Measurements from ENCODE around the gene CHAF1A.

The CHAF1A gene

DNA sequence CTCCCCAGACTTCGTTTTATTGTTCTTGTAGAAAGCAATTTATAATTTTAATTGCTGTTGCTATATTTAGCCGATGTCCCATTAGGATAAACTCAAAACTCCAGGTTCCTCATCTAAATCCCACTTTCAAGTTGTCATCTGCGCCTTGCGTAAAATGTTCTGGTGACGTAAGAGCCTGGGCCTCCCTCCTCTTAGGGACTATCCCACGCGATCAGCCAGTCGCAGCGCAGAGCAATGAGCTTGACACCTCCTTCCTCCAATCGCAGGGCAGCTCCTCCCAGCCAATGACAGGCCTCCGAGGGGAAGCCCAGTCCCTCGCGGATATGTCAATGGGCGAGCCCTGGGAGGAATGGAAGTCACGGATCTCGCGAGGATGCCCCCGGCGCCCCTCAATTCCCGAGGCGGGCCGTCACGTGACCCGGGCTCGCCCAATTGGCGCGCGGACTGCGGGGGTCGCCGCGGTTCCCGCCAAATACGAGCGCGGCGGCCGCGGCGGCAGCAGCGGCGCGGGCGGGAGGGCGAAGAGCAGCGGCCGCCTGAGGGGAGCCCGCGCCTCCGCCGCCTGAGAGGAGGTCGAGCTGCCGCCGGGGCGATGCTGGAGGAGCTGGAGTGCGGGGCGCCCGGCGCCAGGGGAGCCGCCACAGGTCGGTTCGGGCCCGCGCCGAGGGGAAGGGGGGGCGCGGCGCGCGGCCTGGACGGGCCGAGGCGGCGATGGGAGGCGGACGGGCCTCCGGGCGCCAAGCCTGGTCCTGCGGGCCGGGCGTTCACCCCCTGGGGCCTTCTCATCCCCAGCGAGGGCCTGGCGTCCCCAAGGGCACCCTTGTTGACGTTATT lies at the start of gene CHAF1A:
Gene CHAF1A, plus strand, starts transcription at position 470 of the 834 bp plus-strand sequence. Its CDS starts 123 bp downstream, at position 593.
- peak; percentile 100 for DNase-seq (ENCODE audit: low read depth)

- DNase-seq (ENCODE audit: low read depth): no peak
Measured at GRCh38 chr19:4352701-4353121, 49.7 kb upstream of the CHAF1A start.

DNA sequence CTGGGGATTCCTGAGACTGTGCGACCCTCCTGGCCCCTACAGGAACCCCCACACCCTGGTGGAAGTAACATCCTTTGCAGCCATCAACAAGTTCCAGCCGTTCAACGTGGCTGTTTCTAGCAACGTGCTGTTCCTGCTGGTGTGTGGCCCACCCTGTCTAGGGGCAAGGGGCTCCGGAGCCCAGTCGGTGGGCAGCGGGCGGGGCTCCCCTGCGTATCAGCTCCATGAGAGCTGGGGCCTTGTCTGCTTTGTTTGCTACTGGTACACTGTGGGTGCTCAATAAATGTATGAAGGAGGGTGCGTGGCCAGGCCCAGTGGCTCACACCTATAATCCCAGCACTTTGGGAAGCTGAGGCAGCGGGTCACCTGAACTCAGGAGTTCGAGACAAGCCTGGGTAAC lies 48.2 kb upstream of the CHAF1A start:
- DNase-seq (ENCODE audit: low read depth): no peak

- DNase-seq (ENCODE audit: low read depth): no peak
Measured at GRCh38 chr19:4354897-4355296, 47.5 kb upstream of the CHAF1A start.

DNA sequence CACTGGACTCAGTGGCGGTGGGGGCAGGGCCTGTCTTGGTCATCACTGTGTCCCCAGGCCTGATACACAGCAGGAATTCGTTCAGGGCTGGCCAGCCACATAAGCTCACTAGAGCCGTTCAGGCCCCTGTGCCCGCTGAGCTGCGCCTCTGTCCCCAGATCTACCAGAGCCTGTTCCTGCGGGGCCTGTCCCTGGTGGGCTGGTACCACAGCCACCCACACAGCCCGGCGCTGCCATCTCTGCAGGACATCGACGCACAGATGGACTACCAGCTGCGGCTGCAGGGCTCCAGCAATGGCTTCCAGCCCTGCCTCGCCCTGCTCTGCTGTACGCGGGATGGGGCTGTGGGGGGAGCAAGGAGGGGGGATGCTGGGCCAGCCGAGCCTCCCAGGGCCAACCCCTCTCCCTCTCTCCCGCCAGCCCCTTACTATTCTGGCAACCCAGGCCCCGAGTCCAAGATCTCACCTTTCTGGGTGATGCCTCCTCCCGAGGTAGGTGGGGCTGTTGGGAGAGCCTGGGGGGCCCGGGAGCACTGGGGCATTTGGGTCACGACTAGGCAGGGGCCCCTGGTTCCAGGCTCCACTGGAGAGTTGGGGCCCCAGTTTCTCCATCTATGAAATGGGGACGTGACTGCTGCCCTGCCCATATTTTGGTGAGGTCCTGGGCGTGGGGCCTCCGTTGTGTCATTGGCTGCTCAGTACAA lies 45.2 kb upstream of the CHAF1A start:
- DNase-seq (ENCODE audit: low read depth): no peak

DNA sequence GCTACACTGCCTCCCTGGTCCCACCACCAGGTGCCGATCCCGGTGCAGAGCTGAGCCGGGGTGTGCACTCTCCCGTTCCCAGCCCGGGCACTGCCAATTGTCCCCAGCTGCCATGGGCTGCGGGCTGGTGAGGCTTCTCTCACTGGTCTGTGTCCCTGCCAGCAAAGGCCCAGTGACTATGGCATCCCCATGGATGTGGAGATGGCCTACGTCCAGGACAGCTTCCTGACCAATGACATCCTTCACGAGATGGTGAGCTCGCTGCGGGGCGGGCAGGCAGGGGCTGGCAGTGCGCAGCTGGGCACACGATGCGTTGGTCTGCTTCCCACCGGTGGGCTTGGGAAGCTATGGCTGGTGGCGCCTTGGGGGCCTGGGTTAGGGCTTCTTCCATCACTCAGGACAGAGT lies 44.5 kb upstream of the CHAF1A start:
- DNase-seq (ENCODE audit: low read depth): no peak

- no peak for DNase-seq (ENCODE audit: low read depth)
Measured at GRCh38 chr19:4358709-4359626, 43.5 kb upstream of the CHAF1A start.

GRCh38 chr19:4359627-4360000 lies 42.8 kb upstream of the CHAF1A start:
- no peak for DNase-seq (ENCODE audit: low read depth)

DNA sequence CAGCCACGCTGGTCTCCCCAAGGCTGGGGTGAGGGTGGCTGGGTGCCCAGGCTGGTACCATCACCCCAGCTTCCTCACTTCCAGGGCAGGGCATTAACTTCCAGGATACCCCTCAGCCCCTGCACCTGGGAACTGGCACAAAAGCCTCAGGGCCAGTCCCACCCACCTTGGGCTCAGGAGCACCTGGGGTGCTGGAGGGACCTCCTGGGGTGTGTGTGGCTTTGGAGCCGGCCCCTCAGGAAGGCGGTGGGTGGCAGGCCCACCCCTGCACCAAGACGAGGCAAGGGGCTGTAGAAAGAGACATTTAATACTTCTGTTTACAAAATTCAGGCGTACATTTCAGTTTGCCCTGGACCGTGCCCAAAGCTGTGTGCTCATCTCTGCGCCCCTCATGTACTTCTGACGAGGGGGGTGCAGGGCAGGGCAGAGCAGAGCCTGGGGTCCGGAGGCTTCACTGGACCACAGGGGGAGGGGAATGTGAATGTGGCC lies 42.3 kb upstream of the CHAF1A start:
- no peak for DNase-seq (ENCODE audit: low read depth)

- DNase-seq (ENCODE audit: low read depth): no peak
Measured at GRCh38 chr19:4360641-4361151, 41.7 kb upstream of the CHAF1A start.

GRCh38 chr19:4361152-4362046 lies 41.0 kb upstream of the CHAF1A start:
- no peak for DNase-seq (ENCODE audit: low read depth)

DNA sequence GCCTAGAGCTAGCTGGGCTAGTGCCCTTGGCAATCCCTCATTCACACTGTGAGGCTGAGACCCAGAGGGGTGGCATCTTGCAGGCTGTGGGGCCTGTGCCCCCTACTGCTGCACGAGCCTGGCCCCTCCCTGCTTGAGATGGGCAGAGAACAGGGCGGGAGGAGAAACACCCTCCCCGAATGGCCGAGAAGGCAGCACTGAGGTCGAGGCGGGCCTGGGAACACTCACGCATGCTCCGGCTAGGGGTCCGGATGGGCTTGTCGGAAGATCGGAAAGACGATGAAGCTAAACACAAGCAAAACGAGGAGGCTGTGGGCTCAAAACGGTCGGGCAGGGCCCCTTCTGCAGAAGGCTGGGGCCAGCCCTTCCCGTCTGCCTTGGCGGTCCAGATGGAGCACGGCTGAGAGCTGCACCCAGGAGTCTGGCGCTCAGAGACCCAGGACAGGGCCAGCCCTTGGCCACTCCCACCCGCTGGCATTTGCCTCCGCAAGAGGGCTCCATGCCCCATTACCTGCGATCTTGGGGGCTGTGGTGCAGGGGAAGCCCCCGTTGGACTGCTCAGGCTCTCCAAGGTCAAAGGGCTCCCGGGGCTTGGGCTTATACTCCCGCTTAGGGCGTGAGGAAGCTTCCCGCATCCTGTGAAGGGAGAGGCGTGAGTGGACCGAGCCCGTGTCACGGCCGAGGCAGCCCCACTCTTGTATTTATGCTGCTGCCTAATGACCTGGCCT lies 40.2 kb upstream of the CHAF1A start:
- DNase-seq (ENCODE audit: low read depth): no peak

- DNase-seq (ENCODE audit: low read depth): no peak
Measured at GRCh38 chr19:4362831-4363545, 39.5 kb upstream of the CHAF1A start.

DNA sequence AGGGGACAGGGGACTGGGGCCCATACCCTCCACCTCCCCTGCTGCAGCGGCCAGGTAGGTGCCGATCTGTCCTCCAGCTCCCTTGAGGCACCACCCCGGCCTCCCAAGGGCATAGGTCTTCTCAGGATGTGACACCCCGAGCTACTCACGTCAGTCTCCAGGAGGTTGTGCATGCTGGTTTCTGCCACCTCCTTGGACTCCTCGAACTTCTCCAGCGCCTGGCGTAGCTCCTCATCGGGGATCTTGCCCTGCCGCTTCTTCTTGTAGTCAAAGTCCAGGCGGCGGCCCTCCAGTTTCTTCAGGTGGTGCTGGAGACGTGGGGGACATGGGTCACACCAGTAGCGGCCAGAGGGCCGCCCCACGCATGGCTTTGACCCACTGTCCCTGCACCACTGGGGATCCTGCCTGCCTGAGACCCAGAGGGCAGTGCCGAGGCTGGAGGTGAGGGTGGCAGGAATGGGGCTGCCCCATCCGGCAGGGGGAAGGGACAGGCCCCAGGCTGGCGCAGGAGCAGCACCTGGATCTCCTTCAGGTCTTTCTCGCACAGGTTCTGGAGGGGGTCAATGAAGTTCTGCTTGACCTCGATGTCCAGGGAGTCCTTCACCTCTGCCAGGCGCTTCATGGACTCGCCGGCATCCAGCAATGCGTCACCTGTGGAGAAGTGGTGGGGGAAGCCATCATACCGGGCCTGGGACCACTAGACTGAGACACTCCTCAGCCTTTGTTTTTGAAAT lies 38.7 kb upstream of the CHAF1A start:
- DNase-seq (ENCODE audit: low read depth): no peak

DNA sequence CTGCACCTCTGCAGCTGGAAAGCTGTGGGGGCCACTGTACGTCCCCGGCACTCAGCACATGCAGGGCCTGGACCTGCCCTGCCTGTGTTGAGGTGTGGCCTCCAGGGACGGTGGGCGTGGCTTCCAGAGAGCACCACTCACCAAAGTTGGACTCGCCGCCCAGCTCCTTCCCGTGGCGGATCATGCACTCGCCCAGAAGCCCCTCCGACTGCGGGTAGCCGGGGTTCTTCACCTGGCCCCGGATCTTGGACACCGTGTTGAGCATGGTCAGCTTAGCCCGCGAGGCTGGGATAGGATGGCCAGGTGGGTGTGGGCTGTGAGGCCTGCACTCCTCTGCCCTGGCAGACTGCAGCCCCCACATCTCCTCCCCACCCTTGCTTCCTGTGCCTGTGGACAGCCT lies 37.1 kb upstream of the CHAF1A start:
- DNase-seq (ENCODE audit: low read depth): no peak

- DNase-seq (ENCODE audit: low read depth): no peak
Measured at GRCh38 chr19:4365791-4366665, 36.4 kb upstream of the CHAF1A start.

GRCh38 chr19:4366666-4367335 lies 35.6 kb upstream of the CHAF1A start:
- DNase-seq (ENCODE audit: low read depth): no peak

All from T-helper 22 cell (primary cell).